MM.1S (cell line): ENCODE results near the gene IZUMO1R.
"Not testable (repeated sequence)": the region's sequence is repeated elsewhere in the genome, so short reads cannot be mapped to it uniquely, and the experiment has no call there.

Source experiments
- DNase-seq: peaks from one replicate; pipeline ENCODE4 v3.0.0-alpha.2; 2015
- H2AFZ ChIP-seq: fragments of 300-600 bp; sonication (generic); 2 replicates; pipeline ENCODE4 v1.6.0; 2016; ENCODE audit warnings: antibody characterized with exemption, low read length
- H3F3A ChIP-seq: fragments of 300-600 bp; sonication (generic); 2 replicates; pipeline ENCODE4 v1.6.1; 2016; ENCODE audit warnings: mild to moderate bottlenecking, antibody characterized with exemption, low read length, moderate library complexity, mixed read lengths; ENCODE audit not compliant: insufficient read depth
- H3K27ac ChIP-seq: fragments of 300-600 bp; sonication (generic); 2 replicates; pipeline ENCODE4 v1.5.1; 2016; ENCODE audit warnings: mild to moderate bottlenecking, low read length
- H3K27me3 ChIP-seq: fragments of 300-600 bp; sonication (generic); replicated peaks from 2 replicates; pipeline ENCODE4 v1.6.0; 2016; ENCODE audit warnings: low read length; ENCODE audit not compliant: insufficient read depth
- H3K36me3 ChIP-seq: fragments of 300-600 bp; sonication (generic); replicated peaks from 2 replicates; pipeline ENCODE4 v1.6.1; 2016; ENCODE audit warnings: mild to moderate bottlenecking, low read length, mixed read lengths; ENCODE audit not compliant: insufficient read depth
- H3K4me1 ChIP-seq: fragments of 300-600 bp; sonication (generic); 2 replicates; pipeline ENCODE4 v1.6.1; 2016; ENCODE audit warnings: low read length, mixed read lengths
- H3K4me2 ChIP-seq: fragments of 300-600 bp; sonication (generic); 2 replicates; pipeline ENCODE4 v1.6.0; 2016; ENCODE audit warnings: low read depth, low read length
- H3K4me3 ChIP-seq: fragments of 300-600 bp; sonication (generic); 2 replicates; pipeline ENCODE4 v1.5.1; 2016; ENCODE audit warnings: low read length, mixed read lengths
- H3K79me2 ChIP-seq: fragments of 300-600 bp; sonication (generic); 2 replicates; pipeline ENCODE4 v1.6.1; 2016; ENCODE audit warnings: mixed run types, low read length, mixed read lengths
- H3K9ac ChIP-seq: fragments of 300-600 bp; sonication (generic); 2 replicates; pipeline ENCODE4 v1.6.1; 2016; ENCODE audit warnings: low read length, mixed read lengths
- H3K9me2 ChIP-seq: fragments of 300-600 bp; sonication (generic); replicated peaks from 2 replicates; pipeline ENCODE4 v1.6.1; 2016; ENCODE audit warnings: mild to moderate bottlenecking, low read length, mixed read lengths; ENCODE audit not compliant: insufficient read depth
- H3K9me3 ChIP-seq: fragments of 300-600 bp; sonication (generic); replicated peaks from 2 replicates; pipeline ENCODE4 v1.6.1; 2016; ENCODE audit warnings: mild to moderate bottlenecking, low read length, mixed read lengths; ENCODE audit not compliant: insufficient read depth
- H4K20me1 ChIP-seq: fragments of 300-600 bp; sonication (generic); 2 replicates; pipeline ENCODE4 v1.6.1; 2016; ENCODE audit warnings: mild to moderate bottlenecking, low read length, moderate library complexity, mixed read lengths; ENCODE audit not compliant: insufficient read depth
- EZH2 ChIP-seq: fragments of 300-600 bp; sonication (generic); optimal IDR thresholded peaks from 2 replicates; pipeline ENCODE3; 2017; ENCODE audit warnings: low read depth, mild to moderate bottlenecking, antibody characterized with exemption, low read length, mixed read lengths
- EZH2phosphoT487 ChIP-seq: fragments of 300-600 bp; sonication (generic); IDR thresholded peaks from 2 replicates; pipeline ENCODE4 v1.6.1; 2018; ENCODE audit warnings: antibody characterized with exemption, low read length
- TF ChIP-seq, protein P1 (sequence below): fragments of 300-600 bp; sonication (generic); IDR thresholded peaks from 2 replicates; pipeline ENCODE4 v1.5.1; 2016; ENCODE audit warnings: antibody characterized with exemption, low read length, mixed read lengths

Gene IZUMO1R

GRCh38 chr11:94343495-94343894, 39.1 kb downstream of the IZUMO1R start:
- no peaks in the 10 kb centered on the region for H4K20me1 ChIP-seq
- DNase-seq: no peak
- TF ChIP-seq EZH2phosphoT487: no peak
- no peak for TF ChIP-seq EZH2
- TF ChIP-seq, protein P1, sequence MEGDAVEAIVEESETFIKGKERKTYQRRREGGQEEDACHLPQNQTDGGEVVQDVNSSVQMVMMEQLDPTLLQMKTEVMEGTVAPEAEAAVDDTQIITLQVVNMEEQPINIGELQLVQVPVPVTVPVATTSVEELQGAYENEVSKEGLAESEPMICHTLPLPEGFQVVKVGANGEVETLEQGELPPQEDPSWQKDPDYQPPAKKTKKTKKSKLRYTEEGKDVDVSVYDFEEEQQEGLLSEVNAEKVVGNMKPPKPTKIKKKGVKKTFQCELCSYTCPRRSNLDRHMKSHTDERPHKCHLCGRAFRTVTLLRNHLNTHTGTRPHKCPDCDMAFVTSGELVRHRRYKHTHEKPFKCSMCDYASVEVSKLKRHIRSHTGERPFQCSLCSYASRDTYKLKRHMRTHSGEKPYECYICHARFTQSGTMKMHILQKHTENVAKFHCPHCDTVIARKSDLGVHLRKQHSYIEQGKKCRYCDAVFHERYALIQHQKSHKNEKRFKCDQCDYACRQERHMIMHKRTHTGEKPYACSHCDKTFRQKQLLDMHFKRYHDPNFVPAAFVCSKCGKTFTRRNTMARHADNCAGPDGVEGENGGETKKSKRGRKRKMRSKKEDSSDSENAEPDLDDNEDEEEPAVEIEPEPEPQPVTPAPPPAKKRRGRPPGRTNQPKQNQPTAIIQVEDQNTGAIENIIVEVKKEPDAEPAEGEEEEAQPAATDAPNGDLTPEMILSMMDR: no peak

GRCh38 chr11:94346311-94346710, 41.9 kb downstream of the IZUMO1R start:
- H3K36me3 ChIP-seq, H2AFZ ChIP-seq, H3K4me2 ChIP-seq, H3K9me3 ChIP-seq, H3F3A ChIP-seq, H3K79me2 ChIP-seq, H3K4me1 ChIP-seq, H3K27me3 ChIP-seq, H3K4me3 ChIP-seq, H3K27ac ChIP-seq, H4K20me1 ChIP-seq, H3K9me2 ChIP-seq, DNase-seq, H3K9ac ChIP-seq: not testable (repeated sequence)

More at GRCh38 chr11:94343495-94343894, 39.1 kb downstream of the IZUMO1R start:
- H3K9me2 ChIP-seq: no peaks in the 10 kb centered on the region
- no peaks in the 10 kb centered on the region for H3K79me2 ChIP-seq
- no peak overlapping the region for H3K27ac ChIP-seq
- H3K4me3 ChIP-seq: no peak overlapping the region
- no peaks in the 10 kb centered on the region for H3K27me3 ChIP-seq
- no peaks in the 10 kb centered on the region for H3K4me1 ChIP-seq
- no peak overlapping the region for H2AFZ ChIP-seq
- no peaks in the 10 kb centered on the region for H3F3A ChIP-seq
- H3K4me2 ChIP-seq: no peak overlapping the region
- no peak overlapping the region for H3K9ac ChIP-seq
- no peaks in the 10 kb centered on the region for H3K9me3 ChIP-seq
- no peaks in the 10 kb centered on the region for H3K36me3 ChIP-seq

- H3K79me2 ChIP-seq, H3K36me3 ChIP-seq, H2AFZ ChIP-seq, H3K9me2 ChIP-seq, H3K4me3 ChIP-seq, H3K9me3 ChIP-seq, H3K9ac ChIP-seq, H3K4me2 ChIP-seq, H4K20me1 ChIP-seq, H3K27me3 ChIP-seq, H3K27ac ChIP-seq, H3F3A ChIP-seq, H3K4me1 ChIP-seq, DNase-seq: not testable (repeated sequence)
Observed at GRCh38 chr11:94350850-94351563, 46.6 kb downstream of the IZUMO1R start.
